ENCODE measurements around the gene GRB10.

DNA sequence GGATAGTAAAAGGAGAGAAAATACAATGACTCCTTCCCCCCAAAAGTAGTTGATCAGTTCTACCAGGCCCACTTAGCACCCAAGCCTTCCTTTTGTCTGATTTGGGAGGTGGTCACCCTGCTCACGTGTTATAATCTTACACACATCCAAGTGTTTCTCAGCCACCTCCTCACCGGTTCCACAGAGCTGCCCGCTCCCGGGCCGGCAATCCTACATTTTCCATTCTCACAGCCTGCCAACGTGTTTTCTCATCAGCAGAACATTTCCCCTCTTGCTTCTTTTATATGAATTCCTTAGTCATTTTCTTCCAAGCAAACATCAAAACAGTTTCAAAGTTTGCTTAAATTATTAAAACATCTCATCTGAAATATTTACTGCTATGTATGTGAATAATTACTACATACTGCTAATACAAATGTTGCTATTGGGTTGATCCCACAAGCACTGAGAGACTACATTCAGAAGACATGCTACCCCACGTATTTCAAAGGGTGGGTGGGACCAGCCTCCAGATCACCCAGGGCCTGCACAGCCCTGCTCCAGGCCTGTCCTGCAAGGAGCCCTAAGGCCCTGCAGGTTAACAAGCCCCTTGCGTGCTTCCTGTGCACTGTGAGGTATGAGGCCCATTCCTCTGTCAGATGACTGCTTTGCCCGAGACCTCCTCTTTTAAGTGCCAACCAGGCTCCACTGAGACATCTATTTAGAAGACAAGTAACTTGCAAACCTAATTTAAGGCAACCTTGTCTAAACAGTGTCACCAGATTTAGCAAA is 75.3 kb downstream of the GRB10 start:
- TF ChIP-seq POLR2AphosphoS5 (IDR thresholded peaks at IDR 0.05) = no peak
- TF ChIP-seq EP300 (conservative IDR thresholded peaks at IDR 0.05; ENCODE audit: poor library complexity, severe bottlenecking) = no peak
- no peak for TF ChIP-seq TAF1 (IDR thresholded peaks at IDR 0.05; ENCODE audit: low read depth)
- TF ChIP-seq, protein P1, sequence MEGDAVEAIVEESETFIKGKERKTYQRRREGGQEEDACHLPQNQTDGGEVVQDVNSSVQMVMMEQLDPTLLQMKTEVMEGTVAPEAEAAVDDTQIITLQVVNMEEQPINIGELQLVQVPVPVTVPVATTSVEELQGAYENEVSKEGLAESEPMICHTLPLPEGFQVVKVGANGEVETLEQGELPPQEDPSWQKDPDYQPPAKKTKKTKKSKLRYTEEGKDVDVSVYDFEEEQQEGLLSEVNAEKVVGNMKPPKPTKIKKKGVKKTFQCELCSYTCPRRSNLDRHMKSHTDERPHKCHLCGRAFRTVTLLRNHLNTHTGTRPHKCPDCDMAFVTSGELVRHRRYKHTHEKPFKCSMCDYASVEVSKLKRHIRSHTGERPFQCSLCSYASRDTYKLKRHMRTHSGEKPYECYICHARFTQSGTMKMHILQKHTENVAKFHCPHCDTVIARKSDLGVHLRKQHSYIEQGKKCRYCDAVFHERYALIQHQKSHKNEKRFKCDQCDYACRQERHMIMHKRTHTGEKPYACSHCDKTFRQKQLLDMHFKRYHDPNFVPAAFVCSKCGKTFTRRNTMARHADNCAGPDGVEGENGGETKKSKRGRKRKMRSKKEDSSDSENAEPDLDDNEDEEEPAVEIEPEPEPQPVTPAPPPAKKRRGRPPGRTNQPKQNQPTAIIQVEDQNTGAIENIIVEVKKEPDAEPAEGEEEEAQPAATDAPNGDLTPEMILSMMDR (IDR thresholded peaks at IDR 0.05; ENCODE audit: poor library complexity, severe bottlenecking) = no peak
- no peak for TF ChIP-seq EZH2 (IDR thresholded peaks at IDR 0.05; ENCODE audit: borderline replicate concordance, insufficient read depth, low read length, poor library complexity, severe bottlenecking)
- TF ChIP-seq RAD21 (conservative IDR thresholded peaks at IDR 0.05) = no peak
- TF ChIP-seq REST (IDR thresholded peaks at IDR 0.05; ENCODE audit: borderline replicate concordance) = no peak
- no peak for TF ChIP-seq MXI1 (conservative IDR thresholded peaks at IDR 0.05; ENCODE audit: poor library complexity, severe bottlenecking)
